K562 (cell line): ENCODE data around the gene FGF14. TPM values are rescaled to one million over a fixed set of nuclear protein-coding genes. Genes with fewer than 3 reads are reported as not detected.

Experiments
- ATAC-seq: fragments of 200-7000 bp; cut with Tn5 transposase; 3 replicates; pipeline ENCODE4 v1.9.1; 2020; ENCODE audit warnings: moderate library complexity
- BruUV-seq: library from RNA; stranded (reverse); fragments of 400-500 nt; replicated peaks from 2 replicates; lab custom pipeline; 2021; lab: Mats Ljungman, UMichigan
- CTCF ChIA-PET: fragments of 300-600 bp; formaldehyde crosslinking; extraction: SDS; loops from one replicate; lab custom pipeline; 2021; ENCODE audit warnings: low intra/inter-chr PET ratio; lab: Yijun Ruan, JAX
- POLR2A ChIA-PET: fragments of 300-600, 350-650 bp; sonication (Branson Sonifier 250); formaldehyde crosslinking; extraction: SDS; loops from one replicate; lab custom pipeline; 2021; ENCODE audit warnings: antibody characterized with exemption, inconsistent platforms; lab: Yijun Ruan, JAX
- DNase-seq, 4 experiments: peaks; one replicate each; pipeline versions ENCODE4 v3.0.0 to v3.0.0-alpha.2; 2011 to 2018; ENCODE audit warnings: low spot score in 3 of 4, mixed read lengths in 3 of 4; ENCODE audit errors: extremely low read depth in 1 of 4
- FAIRE-seq: peaks from 2 replicates; lab custom pipeline; 2011; peaks lifted over from hg19 to GRCh38; lab: Jason Lieb, UNC
- H2AFZ ChIP-seq: 2 replicates; pipeline ENCODE4 v1.6.0; 2011; ENCODE audit warnings: low read depth, low read length, control low read depth, inconsistent platforms
- H3K27ac ChIP-seq: fragments of 200-600 bp; 3 replicates; pipeline ENCODE4 v1.8.0; 2011; ENCODE audit warnings: low read depth, mild to moderate bottlenecking, control low read depth, inconsistent platforms, low read length, moderate library complexity, mixed read lengths; ENCODE audit errors: extremely low read depth
- H3K27me3 ChIP-seq, 2 experiments: fragments of 300-600 bp in 1 of 2; 2 replicates in 1 of 2; 3 replicates in 1 of 2; pipeline versions ENCODE4 v1.6.0 to v1.8.0; 2011; ENCODE audit warnings: inconsistent platforms in 2 of 2, low read length in 2 of 2, mild to moderate bottlenecking in 1 of 2, mixed read lengths in 1 of 2, moderate library complexity in 1 of 2; ENCODE audit not compliant: control insufficient read depth in 2 of 2, insufficient read depth in 2 of 2
- H3K36me3 ChIP-seq: fragments of 300-600 bp; 3 replicates; pipeline ENCODE4 v1.8.0; 2011; ENCODE audit warnings: mild to moderate bottlenecking, low read length, inconsistent platforms; ENCODE audit not compliant: control insufficient read depth, insufficient read depth
- H3K4me1 ChIP-seq, 2 experiments: fragments of 200-600 bp in 1 of 2; replicated peaks in 1 of 2; 2 replicates in 1 of 2; 3 replicates in 1 of 2; pipeline versions ENCODE4 v1.5.1 to v1.8.0; 2011; ENCODE audit warnings: inconsistent platforms in 2 of 2, low read length in 2 of 2, mild to moderate bottlenecking in 1 of 2, mixed read lengths in 1 of 2, moderate library complexity in 1 of 2; ENCODE audit not compliant: control insufficient read depth in 2 of 2, insufficient read depth in 2 of 2
- H3K4me2 ChIP-seq: 2 replicates; pipeline ENCODE4 v1.6.1; 2011; ENCODE audit warnings: low read length, control low read depth, inconsistent platforms, mixed read lengths; ENCODE audit not compliant: insufficient read depth
- H3K4me3 ChIP-seq: fragments of 200-600 bp; sonication (generic), shearing (Covaris generic); 2 replicates; pipeline ENCODE4 v1.5.1; 2016; ENCODE audit warnings: control low read depth, inconsistent platforms
- H3K79me2 ChIP-seq: fragments of 200-600 bp; 3 replicates; pipeline ENCODE4 v1.8.0; 2011; ENCODE audit warnings: low read length, inconsistent platforms; ENCODE audit not compliant: control insufficient read depth, insufficient read depth
- H3K9ac ChIP-seq, 2 experiments: 2 replicates each; pipeline versions ENCODE4 v1.6.0 to v1.6.1; 2011; ENCODE audit warnings: low read depth in 2 of 2, low read length in 2 of 2, control low read depth in 1 of 2, inconsistent platforms in 1 of 2, mild to moderate bottlenecking in 1 of 2, mixed read lengths in 1 of 2; ENCODE audit not compliant: insufficient read depth in 1 of 2
- H3K9me1 ChIP-seq: one replicate; pipeline ENCODE4 v1.6.0; 2011; ENCODE audit warnings: inconsistent platforms, mild to moderate bottlenecking, low read length, moderate library complexity; ENCODE audit not compliant: control insufficient read depth, insufficient read depth
- H3K9me3 ChIP-seq: replicated peaks from 2 replicates; pipeline ENCODE4 v1.5.1; 2011; ENCODE audit warnings: low read depth, low read length, inconsistent platforms; ENCODE audit not compliant: control insufficient read depth, insufficient read depth
- H4K20me1 ChIP-seq: replicated peaks from 2 replicates; pipeline ENCODE4 v1.6.1; 2011; ENCODE audit warnings: low read length, inconsistent platforms, mixed read lengths; ENCODE audit not compliant: control insufficient read depth, insufficient read depth
- EHMT2 ChIP-seq: fragments of 450-650 bp; IDR thresholded peaks from 2 replicates; pipeline ENCODE4 v1.6.1; 2018; ENCODE audit warnings: antibody characterized with exemption
- NCOA6 ChIP-seq: fragments of 450-650 bp; IDR thresholded peaks from 2 replicates; pipeline ENCODE4 v1.6.1; 2017; ENCODE audit warnings: mild to moderate bottlenecking
- RNF219 ChIP-seq: fragments of 250-450 bp; sonication (Bioruptor Pico); IDR thresholded peaks from 2 replicates; pipeline ENCODE4 v1.5.0; 2022; ENCODE audit warnings: mild to moderate bottlenecking
- ZBTB40 ChIP-seq, 2 experiments: fragments of 450-650 bp in 1 of 2; sonication (generic) in 1 of 2; formaldehyde crosslinking in 1 of 2; IDR thresholded peaks; 2 replicates each; pipeline versions ENCODE4 v1.7.1 to v1.9.0; 2016 to 2022; ENCODE audit warnings: inconsistent platforms in 1 of 2, mild to moderate bottlenecking in 1 of 2, missing genetic modification reagents in 1 of 2
- WGBS: fragments of 100-300 bp; shearing (Covaris generic); methylation state at CpG from one replicate; pipeline ENCODE4 v1.1.6; 2016; ENCODE audit warnings: low coverage, mixed read lengths; ENCODE audit not compliant: insufficient coverage; ENCODE audit errors: missing lambda C conversion rate; 5-methylcytosine and 5-hydroxymethylcytosine counted together
- in situ Hi-C: fragments of 300-500 bp; cut with MboI; formaldehyde crosslinking; loops from 4 replicates; pipeline ENCODE4 v1.15.0; 2018; ENCODE audit warnings: inconsistent platforms, mixed read lengths
- intact Hi-C: fragments of 100-400 bp; cut with micrococcal nuclease; formaldehyde crosslinking; loops from 2 replicates; pipeline ENCODE4 v1.14.2; 2022
- polyA plus RNA-seq, 8 experiments: library from polyadenylated mRNA; depleted of rRNA in 4 of 8; stranded (reverse) in 5 of 8; unstranded in 3 of 8; fragments of >200 nt; fragmentation: Nextera tagmentation in 2 of 8; fragmentation: Illumina TruSeq in 1 of 8; extraction: Ambion mirVana in 2 of 8; extraction: Trizol in 1 of 8; gene quantifications; 2 replicates each; pipeline versions ENCODE4 v1.2.1 to v1.2.3, GENCODE V29; 2011 to 2014; ENCODE audit warnings: inconsistent platforms in 1 of 8, missing spikeins in 1 of 8
- total RNA-seq, 7 experiments: library from RNA; depleted of rRNA in 6 of 7; stranded (reverse); fragments of >200 nt in 6 of 7; fragmentation: Illumina TruSeq in 2 of 7; extraction: Trizol in 2 of 7; gene quantifications; 2 replicates each; pipeline versions ENCODE4 v1.2.1 to v1.2.3, GENCODE V29; 2011 to 2021; ENCODE audit warnings: low replicate concordance in 1 of 7
- TF ChIP-seq, protein P1 (sequence below), 3 experiments: fragments of 200-800 bp in 1 of 3; sonication (Bioruptor generic) in 1 of 3; sonication (generic) in 1 of 3; formaldehyde crosslinking in 1 of 3; IDR thresholded peaks; 2 replicates each; pipeline versions ENCODE4 v1.6.1 to v1.8.0; 2016 to 2022; ENCODE audit warnings: mild to moderate bottlenecking in 2 of 3, missing compliant biosample characterization in 2 of 3, missing genetic modification characterization in 2 of 3, missing genetic modification reagents in 1 of 3

FGF14 gene
- total and polyA plus RNA-seq, 9 of the 15 experiments (the other 6 are each of a cell fraction or from before 2014, with no cell fraction given): not detected

GRCh38 chr13:101711307-101712025 lies 690.4 kb downstream of the FGF14 start:
- H3K79me2 ChIP-seq: no peaks in the 10 kb centered on the region
- WGBS: 0% methylated on average over 2 of the region's 2 CpGs
- no peak for TF ChIP-seq ZBTB40 (IDR thresholded peaks at IDR 0.05)
- TF ChIP-seq ZBTB40 (CRISPR knock-in tag; IDR thresholded peaks at IDR 0.05): no peak
- TF ChIP-seq RNF219 (CRISPR knock-in tag): no peak
- TF ChIP-seq NCOA6: no peak
- TF ChIP-seq EHMT2: no peak
- TF ChIP-seq, protein P1, sequence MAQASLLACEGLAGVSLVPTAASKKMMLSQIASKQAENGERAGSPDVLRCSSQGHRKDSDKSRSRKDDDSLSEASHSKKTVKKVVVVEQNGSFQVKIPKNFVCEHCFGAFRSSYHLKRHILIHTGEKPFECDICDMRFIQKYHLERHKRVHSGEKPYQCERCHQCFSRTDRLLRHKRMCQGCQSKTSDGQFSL (CRISPR knock-in tag; IDR thresholded peaks at IDR 0.05): no peak
- TF ChIP-seq, protein P1 (tag; IDR thresholded peaks at IDR 0.05): no peak

More at GRCh38 chr13:101711307-101712025, 690.4 kb downstream of the FGF14 start:
- Histone ChIP-seq H3K4me3 (no peak overlapping the region), H4K20me1 (no peaks in the 10 kb centered on the region), H3K4me2 (no peak overlapping the region), H3K9me1 (no peaks in the 10 kb centered on the region), H3K4me1 (no peaks in the 10 kb centered on the region), H3K27me3 (no peaks in the 10 kb centered on the region), H3K27ac (no peak overlapping the region), H3K9me3 (no peaks in the 10 kb centered on the region), H2AFZ (no peak overlapping the region), H3K9ac (no peak overlapping the region), H3K36me3 (no peaks in the 10 kb centered on the region)
- no peak for DNase-seq
- ChIA-PET POLR2A (no interaction called here), CTCF (no interaction called here)
- in situ Hi-C loops: no loop called here
- BruUV-seq: no TSS peak
- ATAC-seq: no peak
- no peak for FAIRE-seq
- intact Hi-C loops: no loop called here
